HK-2 (cell line): ENCODE measurements around the gene FHL2.

Experiments used
- DNase-seq: peaks from one replicate; pipeline ENCODE4 v3.0.0-alpha.2; 2018; ENCODE audit not compliant: unreplicated experiment

The FHL2 gene

GRCh38 chr2:105397953-105398335 lies 907 bp downstream of the FHL2 start:
- DNase-seq: no peak

GRCh38 chr2:105397025-105397722 lies 1.7 kb downstream of the FHL2 start:
- DNase-seq: peak; percentile 50

GRCh38 chr2:105396254-105397024 lies 2.4 kb downstream of the FHL2 start:
- DNase-seq: peak; percentile 79

GRCh38 chr2:105395691-105396090 lies 3.2 kb downstream of the FHL2 start:
- no peak for DNase-seq

GRCh38 chr2:105394951-105395611 lies 3.8 kb downstream of the FHL2 start:
- DNase-seq: peak; percentile 34

GRCh38 chr2:105393373-105394055 lies 5.3 kb downstream of the FHL2 start:
- no peak for DNase-seq

GRCh38 chr2:105391763-105392662 lies 6.8 kb downstream of the FHL2 start:
- DNase-seq: no peak

GRCh38 chr2:105391058-105391627 lies 7.7 kb downstream of the FHL2 start:
- DNase-seq: no peak

GRCh38 chr2:105390454-105390853 lies 8.4 kb downstream of the FHL2 start:
- no peak for DNase-seq

- no peak for DNase-seq
These were observed 9.9 kb downstream of the FHL2 start for GRCh38 chr2:105388971-105389381.

GRCh38 chr2:105387225-105387624 lies 11.6 kb downstream of the FHL2 start:
- DNase-seq: no peak

- DNase-seq: no peak
These were observed 12.9 kb downstream of the FHL2 start for GRCh38 chr2:105385731-105386540.

- no peak for DNase-seq
These were observed 14.0 kb downstream of the FHL2 start for GRCh38 chr2:105384861-105385260.

- no peak for DNase-seq
These were observed 14.6 kb downstream of the FHL2 start for GRCh38 chr2:105384216-105384615.

GRCh38 chr2:105383432-105384166 lies 15.3 kb downstream of the FHL2 start:
- no peak for DNase-seq

- no peak for DNase-seq
These were observed 16.7 kb downstream of the FHL2 start for GRCh38 chr2:105382177-105382576.

- DNase-seq: no peak
These were observed 17.7 kb downstream of the FHL2 start for GRCh38 chr2:105381101-105381668.

GRCh38 chr2:105380432-105381100 lies 18.3 kb downstream of the FHL2 start:
- DNase-seq: no peak
